C1 segment of cervical spinal cord (tissue), 14 donors: ENCODE results near the gene EXOC4.
A peak's percentile ranks its signal among the peaks of the same experiment; 100 is the strongest.
"Not testable (repeated sequence)": the region's sequence is repeated elsewhere in the genome, so short reads cannot be mapped to it uniquely, and the experiment has no call there.

Experiments used
- DNase-seq, 14 donors: peaks; one replicate each; lab custom pipeline; 2025; lab: John Stamatoyannopoulos, UW

The EXOC4 gene

DNA sequence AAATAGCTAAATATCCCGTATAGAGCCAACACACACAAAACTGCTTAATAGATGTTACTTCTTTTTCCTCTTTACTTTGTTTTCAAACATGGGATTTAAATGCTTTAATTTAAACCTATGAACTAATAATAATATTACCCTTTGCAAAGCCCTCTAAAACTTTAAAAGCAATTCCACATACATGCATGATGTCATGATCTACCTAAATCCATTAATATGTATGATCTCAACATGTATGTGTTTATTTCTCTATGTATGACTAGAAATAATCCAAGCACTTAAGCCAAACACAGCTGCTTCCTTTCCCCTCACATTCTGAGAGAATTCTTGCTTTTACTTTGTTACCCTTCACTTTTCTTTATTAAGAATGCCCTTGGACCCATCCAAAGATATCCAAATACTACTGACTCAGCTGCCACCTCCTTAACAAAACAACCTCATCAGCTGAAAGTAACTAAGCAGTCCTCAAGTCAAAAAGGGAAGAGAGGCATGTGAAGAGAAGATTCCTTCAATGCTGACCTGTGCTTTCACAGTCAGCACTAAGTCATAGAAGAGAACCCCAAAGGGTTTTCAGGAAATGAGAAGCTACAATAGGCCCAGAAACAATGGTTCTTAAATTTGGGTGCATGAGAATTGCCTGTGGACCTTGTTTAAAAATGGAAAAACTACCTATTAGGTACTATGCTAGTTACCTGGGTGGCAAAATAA, 607.9 kb downstream of the EXOC4 start:
- no peak for DNase-seq

DNA sequence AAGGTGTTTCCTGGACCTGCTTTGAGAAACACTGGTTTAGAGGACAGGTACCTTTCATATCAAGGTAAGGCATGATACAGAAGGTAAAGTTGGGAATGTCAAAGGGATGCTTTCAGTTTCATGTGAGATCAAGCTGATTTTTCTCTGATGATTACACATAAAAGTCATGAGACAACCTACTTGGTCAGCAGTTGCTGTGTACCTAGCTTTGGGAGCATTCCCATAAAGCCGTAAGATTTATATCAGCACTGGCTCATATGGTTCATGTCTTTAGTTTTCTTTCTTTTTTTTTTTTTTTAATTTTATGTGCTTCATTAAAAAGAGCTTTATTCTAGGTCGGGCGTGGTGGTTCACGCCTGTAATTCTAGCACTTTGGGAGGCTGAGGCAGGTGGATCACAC, 609.0 kb downstream of the EXOC4 start:
- DNase-seq, result no peak

DNA sequence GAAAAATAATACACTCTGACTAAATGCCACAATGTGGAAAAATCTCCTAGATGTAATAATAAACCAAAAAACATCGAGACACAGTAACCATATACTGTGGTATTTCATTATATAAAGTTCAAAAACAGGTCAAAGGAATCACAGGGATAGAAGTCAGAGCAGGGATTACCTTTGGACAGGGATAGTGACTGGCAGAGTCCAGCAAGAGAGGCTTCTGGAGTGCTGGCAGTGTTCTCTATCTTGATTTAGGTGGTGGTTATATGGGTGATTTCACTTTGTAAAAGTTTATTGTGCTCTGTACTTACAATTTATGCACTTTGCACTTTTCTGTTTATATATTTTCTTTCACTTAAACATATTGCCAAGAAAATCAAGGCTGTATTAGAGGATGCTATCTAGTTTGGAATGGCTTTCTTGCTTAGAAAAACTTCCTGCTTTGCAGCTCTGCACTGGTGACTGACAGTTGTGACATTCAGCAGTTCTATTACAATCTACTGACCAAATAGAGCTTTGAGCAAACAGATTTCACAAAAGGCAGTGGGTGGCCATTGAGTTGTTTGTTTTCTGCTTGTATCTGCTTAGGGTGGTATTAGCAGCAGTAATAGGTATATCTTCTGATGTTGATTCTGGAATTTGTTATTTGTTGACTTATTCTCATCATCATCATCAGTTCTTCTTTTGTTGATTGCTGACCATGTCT, 610.6 kb downstream of the EXOC4 start:
- DNase-seq, result no peak

DNA sequence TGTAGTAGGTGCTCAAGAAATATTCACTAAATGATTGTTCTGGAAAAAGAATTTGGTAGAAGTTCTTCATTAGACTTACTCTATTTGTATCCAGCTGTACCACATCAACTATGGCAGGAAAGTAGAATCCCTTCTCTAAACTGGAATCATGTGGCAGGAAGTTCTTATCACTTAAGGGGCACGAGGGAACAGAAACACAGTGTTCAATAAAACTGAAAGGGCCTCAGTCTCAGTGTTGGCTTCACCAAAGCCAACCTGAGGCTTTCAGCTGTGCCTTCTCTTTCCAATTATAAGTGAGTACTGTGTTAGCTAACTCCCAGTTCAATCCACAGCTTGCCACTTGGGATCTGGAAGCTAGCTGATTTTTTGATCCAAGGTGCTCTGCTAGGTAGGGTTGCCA, 616.7 kb downstream of the EXOC4 start:
- DNase-seq, result no peak

DNA sequence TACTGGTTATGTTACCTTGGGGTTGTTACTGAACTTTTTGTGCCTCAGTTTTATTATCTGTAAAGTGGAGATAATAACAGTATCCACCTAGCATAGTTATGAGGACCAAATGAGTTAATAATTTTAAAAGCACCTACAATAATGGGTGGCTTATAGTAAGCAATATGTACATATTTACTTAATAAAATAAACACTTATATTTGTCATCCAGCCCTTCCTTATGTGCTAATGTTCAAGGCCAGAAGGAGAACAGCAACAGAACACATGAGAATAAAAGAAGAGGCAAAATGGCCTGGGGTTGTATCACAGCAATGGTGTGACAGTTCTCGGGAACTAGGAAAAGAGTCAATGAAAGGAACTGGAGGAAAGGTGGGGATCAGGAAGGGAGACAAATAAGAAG, 618.9 kb downstream of the EXOC4 start:
- no peak for DNase-seq

DNA sequence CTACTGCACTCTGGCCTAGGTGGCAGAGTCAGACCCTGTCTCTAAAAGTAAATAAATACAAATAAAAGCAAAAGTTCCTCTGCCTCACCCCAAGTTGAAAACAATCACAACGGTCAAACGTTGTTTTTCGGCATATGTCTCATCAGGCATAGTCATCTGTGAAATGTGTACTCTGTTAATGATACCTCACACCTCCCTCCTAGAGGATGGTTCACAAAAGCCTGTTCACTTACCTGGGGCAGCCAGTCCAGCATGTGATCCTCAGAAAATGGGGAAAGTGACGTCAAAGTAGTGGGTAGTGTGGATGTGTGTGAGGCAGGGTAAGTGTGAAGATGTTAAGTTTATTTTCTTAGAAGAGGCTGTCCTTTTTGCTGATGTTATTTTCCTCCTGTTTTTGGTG, 620.3 kb downstream of the EXOC4 start:
- no peak for DNase-seq

DNA sequence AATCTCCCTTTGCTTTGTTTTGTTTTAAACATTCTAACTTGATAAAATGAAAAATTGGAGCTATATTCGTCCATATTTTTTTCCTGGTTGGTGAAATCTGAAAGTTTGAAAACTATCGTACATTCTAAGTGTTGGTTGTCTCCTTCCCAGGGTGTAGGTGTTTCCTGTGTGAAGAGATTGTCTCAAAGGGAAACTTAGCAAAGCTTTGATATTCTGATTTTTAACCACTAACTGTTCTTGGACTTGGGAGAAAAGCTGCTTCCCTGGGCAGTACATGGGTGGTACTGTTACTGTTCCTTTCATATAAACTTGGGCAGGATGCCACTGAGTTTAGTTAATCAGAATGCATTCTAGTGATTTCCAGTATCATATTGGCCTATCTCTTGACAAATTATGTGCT, 620.8 kb downstream of the EXOC4 start:
- DNase-seq, result no peak

DNA sequence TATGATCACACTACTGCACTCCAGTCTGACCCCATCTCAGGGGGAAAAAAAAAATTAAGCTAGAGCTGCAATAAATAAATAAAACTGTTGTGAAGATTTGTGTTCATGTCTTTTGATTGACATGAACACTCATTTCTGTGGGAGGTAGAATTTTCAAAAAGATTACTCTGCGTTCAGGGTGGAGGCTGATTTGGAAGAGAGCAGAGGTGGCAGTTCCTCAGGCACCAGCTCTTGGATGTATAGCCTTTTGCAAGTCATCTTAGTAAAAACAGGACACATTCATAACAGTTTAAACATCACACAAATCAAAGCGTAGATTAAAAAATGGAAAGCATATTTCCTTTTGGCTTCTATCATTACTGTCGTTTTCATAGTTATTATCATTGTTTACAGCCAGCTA, 630.7 kb downstream of the EXOC4 start:
- no peak for DNase-seq

DNA sequence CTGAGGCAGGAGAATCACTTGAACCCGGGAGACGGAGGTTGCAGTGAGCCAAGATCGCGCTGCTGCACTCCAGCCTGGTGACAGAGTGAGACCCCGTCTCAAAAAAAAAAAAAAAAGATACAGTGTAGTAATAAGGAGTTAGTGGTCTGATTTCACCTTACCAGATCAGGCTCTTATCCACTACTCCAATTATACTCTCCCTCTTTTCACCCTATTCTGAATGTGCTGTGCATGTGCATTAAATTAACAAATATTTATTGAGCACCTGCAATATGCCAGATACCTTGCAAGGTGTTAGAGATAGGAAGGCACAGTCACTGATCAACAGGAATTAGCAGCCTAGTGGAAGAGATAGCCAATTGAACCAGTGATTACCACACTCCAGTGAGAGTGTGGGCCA, 632.3 kb downstream of the EXOC4 start:
- DNase-seq, result no peak

DNA sequence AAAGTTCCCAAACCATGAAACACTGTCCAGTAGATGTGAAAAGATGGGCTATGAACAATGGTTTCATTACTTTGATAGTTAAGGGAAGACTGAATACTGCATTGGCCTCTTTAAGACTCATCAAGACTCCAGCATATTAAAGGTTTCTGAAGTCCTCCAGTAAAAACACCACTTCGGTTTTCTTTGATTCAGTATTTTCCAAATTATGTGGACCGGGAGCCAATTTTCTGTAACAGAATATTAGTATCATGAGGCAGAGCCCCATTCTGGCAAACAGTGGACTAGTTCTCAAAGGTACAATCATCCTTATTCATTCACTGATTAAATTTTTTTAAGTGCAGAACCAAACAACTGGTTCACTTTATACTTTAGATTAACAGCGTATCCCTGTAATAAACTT, 633.2 kb downstream of the EXOC4 start:
- DNase-seq, result no peak

DNA sequence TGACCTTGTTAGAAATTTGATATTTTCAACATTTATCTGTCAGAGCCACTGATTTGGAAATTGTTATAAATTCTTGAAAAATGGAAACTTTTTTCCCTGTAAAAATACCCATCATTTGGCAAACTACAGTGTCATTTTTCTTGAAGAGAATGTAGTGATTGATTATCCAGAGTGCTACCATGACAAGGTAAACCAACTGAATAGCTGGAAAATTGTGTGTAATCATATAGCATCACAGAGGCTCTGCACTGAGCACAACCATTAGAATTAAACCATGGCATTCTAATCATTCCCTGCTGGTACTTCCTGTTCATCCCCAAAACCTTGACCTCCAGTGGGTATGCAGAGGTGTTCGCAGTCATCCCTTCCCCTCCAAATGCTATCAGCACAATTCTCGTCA, 633.9 kb downstream of the EXOC4 start:
- DNase-seq, result no peak

DNA sequence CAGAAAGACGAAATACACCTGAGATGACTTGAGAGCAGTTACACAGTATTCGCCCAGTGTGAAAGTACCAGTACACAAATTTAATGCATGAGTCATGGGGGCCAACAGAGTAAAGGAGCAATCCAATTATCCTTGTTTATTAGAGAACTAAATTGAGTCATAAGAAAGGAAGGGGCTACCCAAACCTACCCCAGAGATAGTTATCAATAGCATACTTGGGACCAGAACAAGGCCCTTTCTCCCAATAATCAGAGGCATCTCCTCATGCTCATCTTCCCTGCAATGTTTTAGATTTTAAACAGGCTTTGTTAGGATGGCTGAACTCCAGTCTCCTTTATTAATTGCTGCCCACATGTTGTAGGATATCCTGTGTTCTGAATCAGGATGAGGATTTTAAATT, 634.6 kb downstream of the EXOC4 start:
- no peak for DNase-seq

DNA sequence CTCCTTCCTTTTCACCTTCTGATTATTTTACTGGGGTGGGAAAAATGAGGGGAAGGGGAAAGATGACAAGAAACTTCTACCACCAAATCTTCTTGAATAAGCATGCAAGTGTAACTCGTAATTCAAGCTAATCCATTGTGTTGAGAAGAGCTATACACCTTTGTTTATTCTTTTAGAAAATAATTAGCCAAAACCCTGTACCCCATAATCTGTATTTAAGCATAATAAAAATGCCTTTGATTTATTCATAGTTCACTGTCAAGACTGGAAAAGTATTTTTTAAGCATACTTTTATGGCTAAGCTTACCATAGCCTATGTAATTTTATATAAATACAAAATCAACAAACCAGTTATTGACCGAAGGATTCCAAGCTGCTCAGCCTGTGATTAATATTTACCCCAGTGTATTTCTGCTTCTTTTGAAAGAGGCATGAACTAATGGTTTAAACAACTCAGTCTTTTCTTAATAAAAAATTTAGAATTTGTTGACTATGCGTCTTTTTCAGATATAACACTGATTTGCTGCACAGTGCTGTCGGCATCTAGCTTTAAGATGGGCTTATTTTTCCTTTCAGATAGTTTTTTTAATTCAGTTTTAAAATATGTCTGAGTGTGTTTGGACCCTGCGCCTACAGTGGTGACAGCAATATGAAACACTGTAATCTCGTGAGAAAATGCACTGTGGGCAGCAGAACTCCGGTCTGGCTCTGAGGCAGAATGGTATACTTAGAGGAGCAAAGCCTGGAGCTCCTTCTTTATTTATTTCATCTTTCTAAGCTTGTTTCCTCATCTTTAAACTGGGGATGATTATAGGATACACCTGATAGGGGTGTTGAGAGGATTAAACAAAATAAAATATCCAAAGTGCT, 635.4 kb downstream of the EXOC4 start:
- no peak for DNase-seq

DNA sequence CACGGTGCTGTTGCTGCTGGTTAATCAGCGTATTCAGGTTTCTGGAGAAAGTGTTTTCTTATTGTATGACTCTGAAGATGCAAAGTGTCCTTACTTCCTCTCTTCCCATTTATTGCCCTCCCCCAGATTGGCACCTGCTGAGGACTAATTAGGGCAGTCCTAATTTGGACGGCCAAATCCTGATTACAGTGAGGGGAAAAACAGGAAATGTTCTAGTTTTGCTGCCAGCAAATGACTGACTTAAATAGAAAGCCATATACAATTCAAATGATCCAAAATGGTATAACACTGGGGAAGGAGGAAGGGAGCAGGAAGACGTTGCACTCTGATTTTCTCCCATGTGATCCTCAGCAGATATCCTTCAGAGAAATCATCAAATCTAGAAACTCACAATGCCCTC, 651.9 kb downstream of the EXOC4 start:
- peak in 1 of 14 donors; percentile 59 for DNase-seq

DNA sequence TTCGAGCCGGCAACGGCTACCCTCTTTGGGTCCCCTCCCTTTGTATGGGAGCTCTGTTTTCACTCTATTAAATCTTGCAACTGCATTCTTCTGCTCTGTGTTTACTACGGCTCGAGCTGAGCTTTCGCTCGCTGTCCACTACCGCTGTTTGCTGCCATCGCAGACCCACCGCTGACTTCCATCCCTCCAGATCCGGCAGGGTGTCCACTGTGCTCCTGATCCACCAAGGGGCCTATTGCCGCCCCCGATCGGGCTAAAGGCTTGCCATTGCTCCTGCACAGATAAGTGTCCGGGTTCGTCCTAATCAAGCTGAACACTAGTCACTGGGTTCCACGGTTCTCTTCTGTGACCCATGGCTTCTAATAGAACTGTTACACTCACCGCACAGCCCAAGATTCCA, 653.7 kb downstream of the EXOC4 start:
- not testable (repeated sequence) for DNase-seq

DNA sequence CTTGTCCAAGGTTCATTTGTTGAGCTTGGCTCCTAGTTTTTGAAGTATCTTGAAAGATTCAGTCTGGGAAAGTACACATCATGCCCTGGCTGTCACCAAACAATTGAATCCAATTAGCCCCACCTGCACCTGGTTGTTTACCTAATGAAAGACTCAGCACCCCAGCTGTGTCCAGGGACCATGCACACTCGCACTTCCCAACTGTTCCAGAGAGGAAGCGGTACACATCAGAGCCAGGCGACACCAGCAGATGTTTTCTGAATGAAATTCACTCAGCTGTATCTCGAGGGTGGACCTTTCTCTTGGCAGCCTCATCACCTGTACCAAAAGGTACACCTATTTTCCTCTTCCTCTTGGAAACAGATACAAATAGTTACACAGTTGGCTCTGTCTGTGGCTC, 657.9 kb downstream of the EXOC4 start:
- no peak for DNase-seq

DNA sequence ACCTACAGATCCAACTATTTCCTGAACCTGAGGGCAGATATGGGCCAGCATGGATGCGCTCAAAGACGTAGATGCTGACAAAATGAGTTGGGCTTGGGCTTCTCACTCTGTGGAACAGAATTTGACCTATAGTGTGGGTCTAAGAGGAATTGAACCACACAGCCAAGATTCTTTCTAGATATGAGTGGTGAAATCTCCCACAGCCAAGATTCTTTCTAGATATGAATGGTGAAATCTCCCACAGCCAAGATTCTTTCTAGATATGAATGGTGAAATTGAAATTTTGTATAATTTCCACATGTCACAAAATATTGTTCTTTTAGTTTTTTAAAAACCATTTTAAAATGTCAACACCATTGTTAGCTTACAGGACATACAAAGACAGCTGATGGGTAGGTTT, 658.8 kb downstream of the EXOC4 start:
- DNase-seq, result no peak

DNA sequence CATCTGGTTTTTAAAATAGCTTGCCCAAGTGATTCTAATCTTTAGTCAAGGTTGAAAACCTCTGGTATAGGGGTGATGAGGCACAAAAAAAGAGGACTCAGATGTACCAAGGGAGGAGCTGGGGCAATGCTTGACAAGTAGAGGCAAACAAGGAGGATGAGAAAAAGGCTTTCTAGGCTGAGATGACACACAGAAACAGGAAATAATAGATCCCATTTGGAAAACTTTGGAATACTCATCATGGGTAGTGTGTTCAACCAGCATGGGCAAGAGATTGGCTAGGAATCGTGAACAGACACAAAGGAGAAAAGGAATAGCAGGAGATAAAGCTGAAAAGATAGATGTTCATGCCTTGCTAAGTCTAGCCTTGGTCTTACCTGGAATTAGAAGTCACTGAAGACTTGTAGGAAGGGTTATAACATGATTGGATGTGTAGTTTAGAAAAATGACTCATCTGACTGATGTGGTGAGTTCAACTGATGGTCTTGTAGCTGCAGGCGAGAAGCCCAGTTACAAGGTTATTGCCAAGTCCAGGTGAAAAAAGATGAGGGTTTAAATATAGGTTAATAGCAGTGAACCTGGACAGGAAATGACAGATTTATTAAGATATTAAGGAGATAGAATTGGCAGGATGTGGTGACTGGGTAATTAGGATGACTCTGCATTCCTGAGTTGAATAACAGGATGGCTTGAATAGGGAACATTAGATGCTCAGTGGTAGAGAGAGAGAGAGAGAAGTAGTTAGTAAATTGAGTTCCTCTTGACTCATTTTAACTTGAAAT, 660.2 kb downstream of the EXOC4 start:
- DNase-seq, result no peak

DNA sequence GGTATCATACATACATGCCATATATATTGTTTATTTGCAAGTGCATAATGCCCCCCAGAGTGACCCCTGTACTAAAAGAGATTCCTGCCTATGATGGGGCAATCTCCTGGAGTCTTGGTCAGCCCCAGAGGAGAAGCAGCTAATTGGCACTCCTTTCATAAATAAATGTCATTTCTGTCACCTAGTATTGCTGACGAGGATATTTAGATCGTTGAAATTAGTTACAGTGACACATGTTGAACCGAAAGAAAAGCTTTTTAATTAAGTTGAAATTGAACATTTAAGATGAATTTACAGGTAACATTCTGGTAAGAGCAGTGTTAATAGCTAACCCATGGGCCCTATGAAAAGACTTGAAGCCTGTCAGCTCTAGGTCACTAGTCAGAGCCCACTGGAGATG, 663.7 kb downstream of the EXOC4 start:
- DNase-seq, result no peak

DNA sequence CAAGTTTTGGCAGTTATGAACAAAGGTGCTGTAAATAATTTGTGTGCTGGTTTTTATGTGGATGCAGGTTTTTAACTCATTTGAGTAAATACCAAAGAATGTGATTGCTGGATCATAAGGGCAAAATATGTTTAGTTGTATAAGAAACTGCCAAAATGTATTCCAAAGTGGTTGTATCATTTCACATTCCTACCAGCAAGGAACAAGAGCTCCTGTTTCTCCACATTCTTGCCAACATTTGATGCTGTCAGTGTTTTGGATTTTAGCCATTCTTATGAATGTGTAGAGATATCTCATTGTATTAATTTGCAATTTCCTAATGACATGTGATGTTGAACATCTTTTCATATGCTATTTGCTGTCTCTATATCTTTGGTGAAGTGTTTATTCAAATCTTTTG, 666.9 kb downstream of the EXOC4 start:
- no peak for DNase-seq

DNA sequence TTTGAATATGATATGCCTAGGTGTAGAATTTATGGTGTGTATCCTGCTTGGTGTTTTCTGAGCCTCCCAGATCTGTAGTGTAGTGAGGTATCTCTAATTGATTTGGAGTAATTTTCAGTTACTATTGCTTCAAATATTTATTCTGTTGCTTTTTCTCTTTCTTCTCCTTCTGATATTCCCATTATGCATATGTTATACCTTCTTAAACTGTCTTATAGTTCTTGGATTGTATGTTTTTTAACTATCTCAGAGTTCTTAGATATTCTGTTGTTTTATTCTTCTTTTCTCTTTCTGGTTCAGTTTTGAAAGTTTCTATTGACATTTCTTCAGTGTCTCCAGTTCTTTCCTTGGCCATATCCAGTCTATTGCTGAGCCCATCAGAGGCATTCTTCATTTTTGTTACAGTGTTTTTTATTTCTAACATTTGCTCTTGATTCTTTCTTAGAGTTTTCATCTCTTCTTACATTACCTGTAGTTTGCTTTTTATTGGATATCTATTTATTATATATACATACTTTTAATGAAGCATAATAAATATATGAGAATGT, 668.8 kb downstream of the EXOC4 start:
- DNase-seq, result no peak

DNA sequence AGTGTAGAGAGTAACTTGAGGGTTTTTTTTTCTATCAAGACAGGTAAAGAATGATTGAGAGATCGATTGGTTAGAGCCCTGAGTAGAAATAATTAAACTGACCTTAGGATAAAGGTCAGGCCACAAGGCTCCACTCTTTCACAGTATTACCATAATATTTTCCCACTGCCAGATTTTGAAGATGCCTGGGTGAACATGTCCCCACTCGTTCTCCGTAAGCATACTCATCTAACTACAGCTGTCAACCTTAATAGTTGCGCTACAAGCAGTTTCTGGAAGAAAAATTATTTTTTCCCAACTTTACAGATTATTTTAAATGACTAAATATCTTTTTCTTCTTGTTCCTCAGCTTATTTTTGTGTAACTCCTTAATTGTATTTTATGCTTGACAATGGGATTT, 671.1 kb downstream of the EXOC4 start:
- no peak for DNase-seq
